ENCODE results near the gene SEL1L3.
A peak's percentile ranks its signal among the peaks of the same experiment; 100 is the strongest.

SEL1L3 gene

GRCh38 chr4:25769251-25769650, 93.5 kb downstream of the SEL1L3 start:
- ChIA-PET POLR2A (interaction anchor here (0.6 kb wide), 1 partner anchor 634 kb away, joined by 3 read pairs; no protein-coding TSS in a partner anchor), CTCF (interaction anchor here (1.2 to 16.1 kb wide), 20 partner anchors 9 to 392 kb away, joined by 3 to 464 read pairs (median 9); partner anchors contain the start of gene ANAPC4)
- DNase-seq (ENCODE audit: low read depth, low spot score): peak; percentile 38
- TF ChIP-seq, protein P1, sequence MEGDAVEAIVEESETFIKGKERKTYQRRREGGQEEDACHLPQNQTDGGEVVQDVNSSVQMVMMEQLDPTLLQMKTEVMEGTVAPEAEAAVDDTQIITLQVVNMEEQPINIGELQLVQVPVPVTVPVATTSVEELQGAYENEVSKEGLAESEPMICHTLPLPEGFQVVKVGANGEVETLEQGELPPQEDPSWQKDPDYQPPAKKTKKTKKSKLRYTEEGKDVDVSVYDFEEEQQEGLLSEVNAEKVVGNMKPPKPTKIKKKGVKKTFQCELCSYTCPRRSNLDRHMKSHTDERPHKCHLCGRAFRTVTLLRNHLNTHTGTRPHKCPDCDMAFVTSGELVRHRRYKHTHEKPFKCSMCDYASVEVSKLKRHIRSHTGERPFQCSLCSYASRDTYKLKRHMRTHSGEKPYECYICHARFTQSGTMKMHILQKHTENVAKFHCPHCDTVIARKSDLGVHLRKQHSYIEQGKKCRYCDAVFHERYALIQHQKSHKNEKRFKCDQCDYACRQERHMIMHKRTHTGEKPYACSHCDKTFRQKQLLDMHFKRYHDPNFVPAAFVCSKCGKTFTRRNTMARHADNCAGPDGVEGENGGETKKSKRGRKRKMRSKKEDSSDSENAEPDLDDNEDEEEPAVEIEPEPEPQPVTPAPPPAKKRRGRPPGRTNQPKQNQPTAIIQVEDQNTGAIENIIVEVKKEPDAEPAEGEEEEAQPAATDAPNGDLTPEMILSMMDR (IDR thresholded peaks at IDR 0.05; ENCODE audit: insufficient read depth, low read length, missing control alignments): no peak
- no peak overlapping the region for H3K4me3 ChIP-seq (ENCODE audit: low read depth, low read length)

- ChIA-PET CTCF (interaction anchor here (0.7 to 16.1 kb wide), 60 partner anchors 8 to 588 kb away, joined by 3 to 464 read pairs (median 4); partner anchors contain the start of genes ANAPC4, SMIM20 and ZCCHC4), POLR2A (interaction anchor here (0.6 to 1.2 kb wide), 3 partner anchors 146 to 533 kb away, joined by 3 to 4 read pairs (median 3); partner anchors contain the start of gene SMIM20)
- H3K4me3 ChIP-seq (ENCODE audit: low read depth, low read length): no peak overlapping the region
- DNase-seq (ENCODE audit: low read depth, low spot score): no peak
- TF ChIP-seq, protein P1 (IDR thresholded peaks at IDR 0.05; ENCODE audit: insufficient read depth, low read length, missing control alignments): peak; percentile 93
Observed at GRCh38 chr4:25767877-25768725, 94.7 kb downstream of the SEL1L3 start.

DNA sequence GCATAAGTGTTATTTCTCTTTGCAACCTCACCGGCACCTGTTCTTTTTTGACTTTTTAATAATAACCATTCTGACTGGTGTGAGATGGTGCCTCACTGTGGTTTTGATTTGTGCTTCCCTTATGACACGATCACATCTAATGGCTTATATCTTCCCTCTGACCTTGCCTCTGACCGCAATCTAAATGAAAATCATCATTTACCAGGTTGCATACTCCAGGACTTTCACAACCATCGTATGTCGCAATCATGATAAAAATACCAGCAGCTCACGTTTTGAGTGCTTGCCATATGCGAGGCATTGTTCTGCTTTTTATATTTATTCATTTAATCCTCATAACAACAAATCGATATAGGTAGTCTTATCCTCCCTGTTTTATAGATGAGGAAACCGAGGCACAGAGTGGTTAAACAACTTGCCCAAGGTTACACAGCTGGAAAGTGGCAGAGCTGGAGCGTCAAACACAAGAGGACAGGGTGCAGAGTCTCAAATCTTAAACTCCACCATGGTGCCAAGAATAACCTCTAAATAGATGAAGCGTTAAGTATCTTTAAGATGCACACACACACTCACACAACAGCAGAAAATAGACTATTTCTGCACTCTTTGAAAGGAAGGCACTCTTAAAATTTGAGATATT, 102.2 kb downstream of the SEL1L3 start:
- H3K4me3 ChIP-seq (ENCODE audit: low read depth, low read length): no peak overlapping the region
- no peak for DNase-seq (ENCODE audit: low read depth, low spot score)
- ChIA-PET CTCF (interaction anchor here (1.1 to 16.1 kb wide), 3 partner anchors 10 to 327 kb away, joined by 3 to 464 read pairs (median 3); no protein-coding TSS in a partner anchor), POLR2A (no interaction called here)
- TF ChIP-seq, protein P1 (IDR thresholded peaks at IDR 0.05; ENCODE audit: insufficient read depth, low read length, missing control alignments): no peak

DNA sequence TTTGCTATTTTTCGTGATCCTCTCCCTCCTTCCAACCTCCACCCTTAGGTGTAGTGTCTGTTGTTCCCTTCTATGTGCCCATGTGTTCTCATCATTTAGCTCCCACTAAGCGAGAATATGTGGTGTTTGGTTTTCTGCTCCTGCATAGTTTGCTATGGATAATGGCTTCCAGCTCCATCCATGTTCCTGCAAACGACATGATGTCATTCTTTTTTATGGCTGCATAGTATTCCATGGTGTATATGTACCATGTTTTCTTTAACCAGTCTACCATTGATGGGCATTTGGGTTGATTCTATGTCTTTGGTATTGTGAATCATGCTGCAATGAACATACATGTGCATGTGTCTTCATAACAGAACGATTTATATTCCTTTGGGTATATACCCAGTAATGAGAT, 102.7 kb downstream of the SEL1L3 start:
- no peak for DNase-seq (ENCODE audit: low read depth, low spot score)
- TF ChIP-seq, protein P1 (IDR thresholded peaks at IDR 0.05; ENCODE audit: insufficient read depth, low read length, missing control alignments): no peak
- no peak overlapping the region for H3K4me3 ChIP-seq (ENCODE audit: low read depth, low read length)
- ChIA-PET CTCF (interaction anchor here (1.1 to 16.1 kb wide), 4 partner anchors 8 to 327 kb away, joined by 3 to 464 read pairs (median 5); no protein-coding TSS in a partner anchor), POLR2A (no interaction called here)

DNA sequence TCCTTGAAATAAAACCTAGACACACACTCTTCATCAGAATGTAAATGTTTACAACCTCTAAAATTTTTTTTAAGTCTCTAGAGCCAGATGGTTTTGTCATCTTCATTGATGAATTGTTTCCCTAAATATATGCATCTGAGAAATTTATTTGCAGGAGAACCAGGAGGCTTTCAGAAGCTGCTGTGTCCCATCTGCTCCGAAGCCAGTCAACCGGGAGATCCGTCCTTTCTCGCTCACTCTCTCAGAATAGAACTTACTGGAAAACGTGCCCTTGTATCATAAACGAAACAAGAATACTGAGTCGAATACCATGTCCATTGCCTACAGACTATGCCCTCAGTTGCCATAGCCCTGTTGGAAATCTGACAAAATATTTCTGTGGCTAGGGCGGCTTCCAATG, 103.7 kb downstream of the SEL1L3 start:
- POLR2A ChIA-PET: no interaction called here
- TF ChIP-seq, protein P1 (IDR thresholded peaks at IDR 0.05; ENCODE audit: insufficient read depth, low read length, missing control alignments): no peak
- no peak for DNase-seq (ENCODE audit: low read depth, low spot score)
- CTCF ChIA-PET: interaction anchor here (1.7 to 16.1 kb wide), 3 partner anchors 9 to 326 kb away, joined by 3 to 464 read pairs (median 7); no protein-coding TSS in a partner anchor
- H3K4me3 ChIP-seq (ENCODE audit: low read depth, low read length): no peak overlapping the region

GRCh38 chr4:25757452-25757851, 105.3 kb downstream of the SEL1L3 start:
- ChIA-PET POLR2A (no interaction called here), CTCF (interaction anchor here (3.3 kb wide), 1 partner anchor 10 kb away, joined by 27 read pairs; no protein-coding TSS in a partner anchor)
- TF ChIP-seq, protein P1 (IDR thresholded peaks at IDR 0.05; ENCODE audit: insufficient read depth, low read length, missing control alignments): no peak
- no peak for DNase-seq (ENCODE audit: low read depth, low spot score)
- H3K4me3 ChIP-seq (ENCODE audit: low read depth, low read length): no peak overlapping the region
